Activated CD4-positive, alpha-beta T cell treated with anti-CD3 and anti-CD28 coated beads for 1 hour (primary cell): ENCODE data around the gene SRPK2.
"Not testable (repeated sequence)": the region's sequence is repeated elsewhere in the genome, so short reads cannot be mapped to it uniquely, and the experiment has no call there.

Source experiments
- DNase-seq: peaks from one replicate; pipeline ENCODE4 v3.0.0-alpha.2; 2020

Gene SRPK2

DNA sequence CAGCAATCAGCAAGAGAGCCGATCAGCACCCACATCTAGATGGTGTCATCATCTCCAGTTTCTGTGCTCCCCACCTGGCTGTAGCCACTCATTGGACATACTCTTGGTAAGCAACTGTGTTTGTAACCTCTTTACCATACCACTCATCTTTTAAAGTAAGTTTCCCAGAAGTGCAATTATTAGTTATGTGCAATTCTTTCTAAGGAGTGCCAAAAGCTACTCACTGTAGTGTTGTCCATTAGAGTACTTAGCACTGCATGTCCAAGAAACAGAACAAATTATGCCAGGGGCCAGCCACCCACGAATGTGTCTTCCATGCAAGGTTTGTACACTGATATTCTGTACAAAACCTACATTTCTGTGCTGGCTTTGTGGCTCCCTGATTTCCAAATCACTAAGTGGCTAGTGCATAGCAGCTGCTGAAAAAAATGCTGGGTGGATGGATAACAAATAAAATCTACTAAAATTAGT lies 131.9 kb downstream of the SRPK2 start:
- no peak for DNase-seq

DNA sequence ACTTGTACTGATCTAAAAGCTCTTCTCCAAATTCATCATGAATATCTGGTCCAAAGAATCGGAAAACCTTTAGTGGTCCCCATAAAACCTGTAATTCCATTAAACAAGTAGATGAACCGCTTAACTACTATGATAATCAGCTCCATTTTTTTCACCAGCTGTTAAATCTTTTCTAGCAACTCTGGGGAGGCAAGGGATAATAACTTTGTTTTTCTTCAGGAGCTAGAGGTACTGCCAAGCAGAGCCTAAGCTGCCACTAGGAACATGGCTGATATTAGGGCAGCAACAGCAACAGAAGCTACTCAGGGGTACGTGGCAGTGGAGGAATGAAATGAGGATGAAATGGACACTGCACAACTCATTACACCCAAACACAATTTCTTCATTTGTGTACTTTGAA lies 138.0 kb downstream of the SRPK2 start:
- no peak for DNase-seq

DNA sequence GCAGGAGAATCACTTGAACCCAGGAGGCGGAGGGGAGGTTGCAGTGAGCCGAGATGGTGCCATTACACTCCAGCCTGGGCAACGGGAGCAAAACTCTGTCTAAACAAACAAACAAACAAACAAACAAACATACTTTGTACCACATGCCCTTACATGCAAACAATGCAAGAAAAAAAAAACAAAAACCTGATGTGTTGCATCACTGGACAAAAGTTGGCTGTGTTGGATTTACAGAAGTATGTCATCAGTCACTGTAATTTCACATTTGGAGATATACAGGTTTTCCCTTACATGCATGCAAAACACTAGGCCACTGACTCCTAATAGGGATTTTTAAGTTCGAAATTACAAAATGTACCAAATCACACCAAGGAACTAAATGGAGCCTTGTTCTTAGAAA lies 138.5 kb downstream of the SRPK2 start:
- no peak for DNase-seq

DNA sequence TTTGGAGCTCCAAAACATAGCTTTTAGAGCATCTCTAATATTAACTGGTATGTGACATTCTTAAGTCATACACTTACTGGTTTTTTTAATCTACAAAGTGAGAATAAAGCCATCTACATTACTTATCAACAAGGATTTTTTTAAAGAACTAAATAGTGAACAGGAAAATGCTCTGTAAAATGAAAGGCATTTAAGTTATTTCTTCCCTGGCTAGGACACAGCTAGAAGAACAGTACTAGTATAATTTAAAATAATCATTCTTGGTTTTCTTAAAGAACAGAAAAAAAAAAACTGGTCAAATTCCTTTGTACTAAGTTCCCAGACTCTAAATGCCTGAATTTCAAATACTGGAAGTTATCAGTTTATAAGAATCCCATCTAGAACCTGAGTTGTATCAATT lies 139.5 kb downstream of the SRPK2 start:
- DNase-seq, result no peak

DNA sequence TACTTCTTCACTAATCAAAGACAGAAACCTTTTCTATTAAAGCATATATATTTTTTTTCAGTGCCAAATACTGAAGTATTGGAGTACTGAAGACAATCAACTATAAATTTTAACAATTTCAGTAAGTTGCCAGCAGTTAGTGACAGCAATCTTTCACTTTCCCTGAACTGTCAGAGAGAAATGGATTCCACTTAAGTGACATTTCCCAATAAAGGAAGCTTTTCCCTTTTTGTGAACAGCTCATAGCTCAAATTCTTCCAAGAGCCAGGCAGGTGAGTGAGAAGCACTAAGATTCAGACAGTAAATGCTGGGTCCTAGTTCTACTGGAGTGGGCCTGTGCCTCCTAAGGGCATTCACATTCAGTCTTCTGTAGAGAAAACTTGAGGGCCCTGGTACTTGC lies 142.0 kb downstream of the SRPK2 start:
- no peak for DNase-seq

DNA sequence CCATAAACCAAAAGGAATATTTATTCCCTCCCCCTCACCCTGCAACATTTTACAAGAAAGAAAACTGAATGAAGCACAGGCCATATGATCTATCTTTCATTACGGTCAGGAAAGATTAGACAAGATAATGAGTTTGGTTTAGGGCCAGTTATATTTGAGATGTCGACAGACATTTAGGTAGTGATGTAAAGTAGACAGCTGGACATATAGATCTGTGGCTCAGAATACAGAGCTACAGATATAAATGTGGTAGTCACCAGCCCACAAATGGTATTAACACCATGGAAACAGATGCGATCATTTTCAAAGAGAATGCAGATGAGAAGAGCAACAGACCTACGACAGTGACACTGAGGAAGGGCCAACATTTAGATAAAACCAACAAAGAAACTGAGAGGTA lies 142.5 kb downstream of the SRPK2 start:
- DNase-seq, result no peak

DNA sequence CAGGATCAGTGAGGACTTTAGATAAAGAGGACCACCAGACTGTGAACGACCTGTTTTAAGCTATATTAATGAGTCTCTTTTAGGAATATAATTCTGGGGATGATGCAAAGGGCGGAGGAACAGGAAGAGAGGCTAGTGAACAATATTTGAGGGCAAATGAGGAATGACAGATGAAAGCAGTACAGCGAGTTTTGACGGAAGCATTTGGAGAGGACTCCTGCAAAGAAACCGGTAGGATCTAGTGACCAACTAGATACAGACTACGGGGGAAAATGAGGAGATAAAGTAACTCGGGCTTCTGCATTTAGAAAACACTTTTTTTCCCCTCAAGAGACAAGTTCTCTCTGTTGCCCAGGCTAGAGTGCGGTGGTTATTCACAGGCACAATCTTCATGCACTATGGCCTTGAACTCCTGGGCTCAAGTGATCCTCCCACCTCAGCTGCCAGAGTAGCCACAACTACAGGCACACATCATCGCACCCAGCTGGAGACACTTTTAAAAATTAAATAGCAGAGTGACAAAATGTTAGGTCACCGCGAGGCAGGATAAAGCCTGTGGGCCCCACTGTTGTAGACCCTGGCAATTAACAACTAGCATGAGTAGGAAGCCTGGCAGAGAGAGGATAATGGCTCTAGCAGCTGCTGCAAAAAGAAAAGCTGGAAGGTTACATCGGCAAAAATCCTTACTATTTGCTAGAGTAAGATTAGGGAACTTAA lies 143.2 kb downstream of the SRPK2 start:
- no peak for DNase-seq

DNA sequence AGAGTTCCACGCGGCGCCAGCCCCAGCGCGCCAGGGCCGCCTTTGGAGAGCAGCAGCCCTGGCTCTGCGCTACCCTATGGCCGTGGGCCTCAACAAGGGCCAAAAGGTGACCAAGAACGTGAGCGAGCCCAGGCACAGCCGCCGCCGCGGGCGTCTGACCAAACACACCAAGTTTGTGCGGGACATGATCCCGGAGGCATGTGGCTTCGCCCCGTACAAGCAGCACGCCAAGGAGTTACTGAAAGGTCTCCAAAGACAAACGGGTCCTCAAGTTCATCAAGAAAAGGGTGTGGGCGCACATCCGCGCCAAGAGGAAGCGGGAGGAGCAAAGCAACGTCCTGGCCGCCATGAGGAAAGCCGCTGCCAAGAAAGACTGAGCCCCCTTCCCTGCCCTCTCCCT lies 144.1 kb downstream of the SRPK2 start:
- DNase-seq, result no peak

DNA sequence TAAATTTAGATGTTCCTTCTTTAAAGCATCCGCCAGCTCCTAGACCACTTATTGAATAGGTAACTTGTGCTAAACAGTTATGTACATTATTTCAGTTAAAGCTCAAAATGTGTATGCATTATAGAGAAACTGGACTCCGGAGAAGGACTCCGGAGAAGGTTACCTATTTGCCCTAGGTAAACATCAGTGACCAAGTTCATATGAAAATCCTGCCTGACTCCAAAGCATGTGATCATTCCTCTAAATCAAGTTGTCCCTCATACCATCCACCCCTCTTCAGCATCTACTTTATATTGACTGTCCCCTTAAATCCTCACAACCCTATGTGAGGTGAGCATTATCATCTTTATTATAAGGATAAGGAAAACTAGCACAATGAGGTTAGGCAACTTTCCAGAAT lies 147.5 kb downstream of the SRPK2 start:
- no peak for DNase-seq

DNA sequence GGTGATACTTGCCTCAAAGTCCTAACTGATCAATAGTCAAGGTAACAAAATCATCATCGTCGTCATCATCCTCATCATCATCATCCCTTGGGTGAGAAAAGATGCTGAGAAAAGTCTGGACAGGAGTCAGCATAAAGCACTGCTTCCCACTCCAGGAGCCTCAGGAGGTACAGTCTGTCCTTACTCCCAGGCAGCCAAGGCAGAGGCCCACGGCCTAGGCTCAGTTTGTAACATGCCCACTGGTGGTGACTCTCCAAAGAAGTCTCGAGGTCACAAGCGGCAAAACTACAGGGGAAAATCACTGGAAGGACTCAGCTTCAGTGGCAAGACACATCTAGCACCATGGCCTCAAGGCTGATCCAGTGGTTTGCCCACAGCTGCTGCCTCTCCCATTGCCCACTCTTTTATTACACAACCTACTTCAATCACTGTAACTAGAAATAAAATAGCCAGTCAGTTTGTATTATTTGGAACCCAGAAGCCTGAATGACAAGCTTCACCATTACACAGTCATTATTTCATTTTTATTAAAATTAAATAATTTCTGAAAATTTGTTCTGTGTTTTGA lies 150.4 kb downstream of the SRPK2 start:
- DNase-seq, result no peak

DNA sequence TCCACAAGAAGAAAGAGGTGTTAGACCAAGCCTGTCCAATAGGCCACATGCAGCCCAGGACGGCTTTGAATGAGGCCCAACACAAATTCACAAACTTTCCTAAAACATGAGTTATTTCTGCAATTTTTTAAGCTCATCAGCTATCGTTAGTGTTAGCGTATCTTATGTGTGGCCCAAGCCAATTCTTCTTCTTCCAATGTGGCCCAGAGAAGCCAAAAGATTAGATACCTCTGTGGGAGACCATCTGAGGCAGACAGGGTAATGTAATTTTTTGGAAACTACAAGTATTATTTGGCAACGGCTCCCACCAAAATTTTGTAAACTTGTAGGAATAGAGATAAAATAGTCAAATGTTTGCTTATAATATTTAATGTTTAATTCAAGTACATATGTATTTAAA lies 153.8 kb downstream of the SRPK2 start:
- no peak for DNase-seq

DNA sequence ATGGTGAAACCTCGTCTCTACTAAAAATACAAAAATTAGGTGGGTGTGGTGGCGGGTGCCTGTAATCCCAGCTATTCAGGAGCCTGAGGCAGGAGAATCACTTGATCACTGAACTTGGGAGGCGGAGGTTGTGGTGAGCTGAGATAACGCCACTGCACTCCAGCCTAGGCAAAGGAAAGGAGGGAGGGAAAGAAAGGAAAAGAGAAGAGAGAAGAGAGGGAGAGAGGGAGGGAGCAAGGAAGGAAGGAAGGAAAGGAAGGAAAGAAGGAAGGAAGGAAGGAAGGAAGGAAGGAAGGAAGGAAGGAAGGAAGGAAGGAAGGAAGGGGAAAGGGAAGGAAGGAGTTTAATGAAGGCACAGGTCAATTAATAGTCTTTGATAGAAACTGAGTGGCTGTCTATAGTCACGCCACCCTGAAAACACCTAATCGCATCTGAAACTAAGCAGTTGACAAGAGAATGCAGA lies 155.9 kb downstream of the SRPK2 start:
- not testable (repeated sequence) for DNase-seq

DNA sequence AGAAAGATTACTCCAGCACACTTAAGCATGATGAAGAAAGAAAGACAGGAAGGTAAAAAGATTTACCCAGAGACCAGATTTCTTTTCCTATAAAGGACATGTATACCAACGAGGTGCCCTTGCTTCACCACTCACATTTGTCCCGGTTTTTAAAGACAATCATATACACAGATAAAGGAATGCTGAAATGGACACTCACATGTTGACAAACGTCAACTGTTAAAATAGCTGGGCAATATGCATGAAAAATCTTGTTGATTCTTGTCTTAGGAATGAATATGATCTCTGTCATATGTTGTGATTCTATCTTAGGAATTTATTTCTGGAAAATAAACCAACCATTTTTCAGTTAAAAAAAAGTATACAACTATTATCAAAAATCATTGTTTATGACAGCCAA lies 158.2 kb downstream of the SRPK2 start:
- DNase-seq, result no peak

DNA sequence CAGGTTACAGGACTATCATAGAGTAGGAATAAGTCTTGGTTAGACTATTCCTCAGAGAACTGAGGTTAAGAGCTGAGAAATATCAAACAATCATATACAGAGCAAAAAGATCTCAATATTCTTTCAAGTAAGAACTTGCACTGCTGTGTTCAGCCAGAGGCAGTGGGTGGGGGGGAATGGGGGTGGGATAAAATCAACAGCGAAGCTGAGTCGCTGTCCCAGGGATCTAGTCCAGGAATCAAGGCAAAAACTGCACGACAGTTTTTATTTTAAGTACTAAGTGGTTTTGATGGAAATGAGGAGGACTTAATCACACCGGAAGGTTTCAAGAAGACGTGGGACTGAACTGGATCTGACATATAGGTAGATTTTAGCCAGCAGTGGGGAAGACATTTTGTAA lies 159.1 kb downstream of the SRPK2 start:
- DNase-seq, result no peak

DNA sequence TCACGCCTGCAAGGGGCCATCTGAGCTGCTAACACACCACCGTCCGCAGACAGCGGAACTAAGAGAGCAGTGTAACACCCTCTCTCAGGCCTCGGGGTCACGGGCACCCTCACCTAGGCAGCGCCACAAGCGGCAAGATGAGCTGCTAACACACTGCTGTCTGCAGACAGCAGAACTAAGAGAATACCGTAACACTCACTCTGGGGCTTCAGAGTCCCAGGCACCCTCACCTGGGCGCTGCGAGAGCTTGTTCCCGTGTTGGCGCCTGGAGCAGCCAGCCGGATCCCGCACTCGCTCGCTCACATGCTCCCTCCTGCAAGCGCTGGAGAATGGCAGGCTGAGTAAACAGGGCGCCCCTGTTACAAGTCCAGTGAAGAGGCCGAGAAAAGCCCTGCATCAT lies 160.2 kb downstream of the SRPK2 start:
- DNase-seq, result no peak

DNA sequence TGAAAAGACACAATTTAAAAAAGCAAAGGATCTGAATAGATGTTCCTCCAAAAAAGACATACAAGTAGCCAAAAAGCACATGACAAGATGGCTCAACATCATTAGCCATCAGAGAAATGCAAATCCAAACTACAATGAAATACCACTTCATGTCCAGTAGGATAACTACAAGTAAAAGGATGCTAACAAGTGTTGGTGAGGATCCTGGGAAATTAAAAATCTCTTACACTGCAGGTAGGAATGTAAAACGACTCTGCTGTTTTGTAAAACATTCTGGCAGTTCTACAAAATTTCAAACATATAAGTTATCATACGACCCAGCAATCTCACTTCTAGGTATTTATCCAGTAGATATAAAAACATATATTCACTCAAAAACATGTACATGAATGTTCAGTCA lies 161.3 kb downstream of the SRPK2 start:
- DNase-seq, result no peak

DNA sequence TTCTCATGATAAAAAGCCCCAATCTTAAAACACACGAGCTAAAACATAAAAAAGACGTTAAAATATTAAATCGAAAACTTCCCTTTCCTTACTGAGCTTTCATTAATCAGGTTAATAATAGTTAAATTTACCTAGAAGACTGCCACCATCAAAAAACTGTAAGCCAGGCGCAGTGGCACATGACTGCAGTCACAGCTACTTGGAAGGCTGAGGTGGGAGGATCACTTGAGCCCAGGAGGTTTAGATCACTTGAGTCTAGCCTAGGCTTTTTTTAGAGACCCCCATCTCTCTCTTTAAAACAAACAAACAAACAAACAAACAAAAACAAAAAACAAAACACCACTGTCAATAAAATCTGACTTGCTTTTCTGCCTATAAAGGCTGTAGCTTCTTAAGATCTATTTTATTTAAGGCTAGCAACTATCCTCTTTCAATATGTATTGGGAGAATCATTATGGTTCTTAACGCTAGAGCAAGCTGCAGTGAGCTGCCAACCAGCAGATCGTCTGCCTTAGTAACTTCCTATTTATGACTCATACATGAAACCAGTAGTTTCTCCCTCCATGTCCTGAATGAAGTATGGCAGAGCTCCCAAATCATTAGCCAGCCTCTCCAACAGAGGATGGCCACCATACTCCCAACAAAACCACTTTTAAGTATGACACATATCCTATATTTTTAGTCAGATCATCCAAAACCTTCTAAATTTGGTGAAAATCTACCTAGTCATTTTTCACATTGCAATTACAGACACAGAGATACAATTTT lies 163.7 kb downstream of the SRPK2 start:
- no peak for DNase-seq

DNA sequence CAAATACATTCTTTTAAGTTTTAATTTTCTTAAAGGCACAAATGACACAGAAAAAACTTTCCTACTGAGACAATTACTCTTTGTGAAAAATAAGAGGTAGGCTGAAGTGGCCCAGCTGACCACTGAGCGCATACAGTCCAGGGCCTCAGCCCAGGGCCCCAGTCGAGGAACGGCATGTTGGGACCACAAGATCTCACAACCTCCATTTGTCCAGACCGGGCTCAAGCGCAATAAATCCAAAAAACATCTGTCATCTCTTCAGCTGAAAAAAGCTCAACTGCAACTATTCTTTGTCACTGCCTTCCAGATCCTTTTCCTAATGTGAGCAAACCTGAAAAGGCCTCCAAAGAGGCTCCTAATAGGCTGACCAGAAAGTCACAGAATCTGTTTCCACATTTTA lies 165.8 kb downstream of the SRPK2 start:
- DNase-seq, result no peak

DNA sequence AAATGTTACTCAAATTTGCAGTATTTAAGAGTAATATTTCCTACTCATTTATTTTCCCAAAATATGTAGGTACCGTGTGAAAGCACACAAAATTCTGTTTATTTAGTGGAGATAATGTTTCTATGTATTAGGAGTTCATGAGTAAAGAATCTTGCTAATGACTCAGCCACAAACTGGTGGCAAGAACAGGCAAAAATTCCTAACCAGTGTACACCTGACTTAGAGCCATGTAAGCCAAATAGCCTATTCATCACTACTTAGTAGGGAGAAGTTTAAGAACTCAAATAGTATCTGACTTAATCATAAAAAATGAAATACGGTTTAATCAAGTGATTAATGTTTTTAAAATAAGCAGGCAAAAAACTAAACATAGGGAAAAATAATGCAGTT lies 169.0 kb downstream of the SRPK2 start:
- DNase-seq, result no peak

DNA sequence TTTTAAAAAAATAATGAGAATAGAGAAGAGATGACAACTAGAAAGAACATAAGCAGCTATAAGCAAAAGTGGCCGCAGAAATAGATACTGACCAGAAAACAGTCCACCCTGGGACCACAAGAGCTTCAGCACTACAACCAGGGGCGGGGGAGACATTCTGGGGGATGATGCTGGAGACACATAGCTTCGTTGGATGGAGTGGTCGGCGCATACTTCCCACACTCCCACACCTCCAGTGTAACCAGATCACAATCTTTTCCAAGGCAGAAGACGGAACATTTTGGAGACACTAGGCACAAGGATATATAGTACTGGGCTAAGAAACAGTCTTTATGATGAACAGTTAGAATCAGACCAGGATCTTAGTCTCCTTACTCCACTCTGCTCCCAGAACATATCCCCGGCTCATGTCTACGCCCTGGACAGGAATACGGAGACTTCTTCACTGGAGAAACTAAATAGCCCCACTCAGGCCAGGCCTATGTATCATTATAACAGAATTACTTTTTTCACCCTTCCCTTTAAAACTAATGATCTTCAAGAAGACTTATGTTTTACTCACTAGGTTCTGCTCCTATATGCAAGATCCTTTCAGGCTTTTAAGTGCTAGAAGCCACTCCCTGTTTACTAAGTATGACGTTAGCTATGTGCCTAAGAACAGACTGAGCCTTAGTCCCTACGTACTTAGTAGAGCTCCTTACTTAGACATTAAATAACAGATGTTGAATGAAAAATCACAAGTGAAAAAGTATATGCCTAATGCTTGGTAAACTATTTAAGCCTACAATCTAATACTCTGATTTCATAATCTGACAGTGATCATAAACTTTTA lies 169.6 kb downstream of the SRPK2 start:
- no peak for DNase-seq

DNA sequence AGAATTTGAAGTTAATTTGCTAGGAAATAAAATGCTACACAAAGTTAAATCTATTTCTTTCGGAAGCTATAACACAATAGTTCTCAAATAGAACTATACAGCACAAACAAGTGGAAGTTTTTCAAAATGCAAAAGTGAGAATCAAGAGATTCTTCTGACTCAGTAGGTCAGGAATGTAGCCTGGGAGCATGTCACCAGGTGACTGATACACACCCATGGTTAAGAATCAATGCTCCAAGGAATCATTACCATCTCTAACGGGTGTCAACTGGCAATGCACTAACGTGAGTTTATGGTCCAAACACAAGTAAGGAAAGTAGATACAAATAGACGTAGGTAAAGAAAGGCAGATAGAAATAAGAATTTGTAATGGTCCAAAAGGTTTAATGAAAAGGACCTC lies 170.5 kb downstream of the SRPK2 start:
- no peak for DNase-seq

DNA sequence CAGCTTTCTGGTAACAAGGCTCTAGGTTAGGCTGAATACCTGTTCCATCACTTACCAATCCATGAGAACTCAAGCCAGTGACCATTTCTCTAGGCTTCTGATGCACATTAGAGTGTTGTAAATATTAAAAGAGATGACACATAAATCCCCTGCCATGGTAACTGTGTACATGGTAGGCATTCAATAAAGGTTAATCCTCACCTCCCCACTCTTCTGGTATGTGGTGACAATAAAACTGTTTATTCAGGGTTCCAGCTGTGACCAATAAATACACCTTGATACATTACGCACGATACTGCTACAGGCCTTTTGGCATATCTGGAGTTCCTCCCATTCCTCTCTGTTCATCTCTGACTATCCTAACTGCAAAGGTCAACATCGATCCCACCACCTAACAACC lies 171.9 kb downstream of the SRPK2 start:
- no peak for DNase-seq

DNA sequence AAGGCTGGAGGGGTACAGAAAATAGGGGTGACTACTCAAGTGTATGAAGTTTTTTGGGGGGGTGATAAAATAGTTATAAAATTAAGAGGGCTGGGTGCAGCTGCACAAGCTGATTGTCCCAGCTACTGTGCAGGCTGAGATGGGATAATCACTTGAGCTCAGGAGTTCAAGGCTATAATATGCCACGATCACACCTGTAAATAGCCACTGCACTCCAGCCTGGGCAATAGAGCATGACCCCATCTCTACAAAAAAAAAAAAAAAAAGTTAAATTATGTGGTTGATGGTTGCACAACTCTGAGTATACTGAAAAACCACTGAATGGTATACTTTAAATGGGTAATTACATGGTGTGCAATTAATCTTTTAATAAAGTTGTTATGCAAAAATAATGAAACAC lies 172.9 kb downstream of the SRPK2 start:
- no peak for DNase-seq
